ENCODE results near the gene LSM4.
A peak's percentile ranks its signal among the peaks of the same experiment; 100 is the strongest.

LSM4 gene

DNA sequence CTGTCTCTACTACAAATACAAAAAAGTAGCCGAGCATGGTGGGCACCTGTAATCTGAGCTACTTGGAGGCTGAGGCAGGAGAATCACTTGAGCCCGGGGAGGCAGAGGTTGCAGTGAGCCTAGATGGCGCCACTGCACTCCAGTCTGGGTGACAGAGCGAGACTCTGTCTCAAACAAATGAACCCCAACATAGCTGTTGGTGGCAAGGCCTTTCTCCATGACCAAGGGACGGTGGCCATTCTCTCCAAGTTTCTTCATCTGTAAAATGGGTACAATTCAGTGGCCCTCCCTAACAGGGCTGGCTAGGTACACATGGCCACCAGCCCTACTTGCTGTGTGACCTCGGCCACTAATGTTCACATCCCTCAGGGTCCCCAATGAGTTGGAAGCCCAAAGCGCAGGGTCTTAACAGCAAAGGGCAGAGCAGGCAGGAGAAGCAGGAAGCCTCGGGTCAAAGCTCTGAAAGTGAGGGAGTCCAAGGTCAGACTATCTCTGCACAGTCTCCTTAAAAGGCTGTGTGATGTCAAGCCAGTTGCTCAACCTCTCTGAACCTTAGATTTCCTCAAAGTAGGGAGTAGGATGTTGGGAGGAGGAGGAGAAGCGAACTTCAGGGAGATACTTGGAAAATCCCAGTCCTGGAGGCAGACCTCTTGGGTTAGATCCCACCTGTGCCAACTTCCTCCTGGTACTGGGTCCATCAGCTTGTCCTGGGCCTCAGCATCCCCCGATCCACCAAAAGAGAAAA lies 44.2 kb downstream of the LSM4 start:
- Histone ChIP-seq H3K27ac (ENCODE audit: low read length) (no peak overlapping the region), H3K4me1 (ENCODE audit: control insufficient read depth, insufficient read depth, low read length) (peaks cover 2% of the 10 kb centered on the region; the same call in 1 of the 2 replicates), H3K9me3 (ENCODE audit: control insufficient read depth, insufficient read depth, low read length) (no peaks in the 10 kb centered on the region), H3K36me3 (ENCODE audit: control insufficient read depth, insufficient read depth, low read length) (no peaks in the 10 kb centered on the region; the same call in 1 of the 2 replicates), H3K4me3 (ENCODE audit: low read length) (peak overlapping the region; percentile 35; the same call in 1 of the 2 replicates), H3K27me3 (ENCODE audit: control insufficient read depth, insufficient read depth, low read length) (no peaks in the 10 kb centered on the region)
- no CpG with 5 or more reads among the region's 10 CpGs for WGBS (ENCODE audit: insufficient coverage, insufficient read length)
- DNase-seq (ENCODE audit: low read depth, low spot score): no peak

DNA sequence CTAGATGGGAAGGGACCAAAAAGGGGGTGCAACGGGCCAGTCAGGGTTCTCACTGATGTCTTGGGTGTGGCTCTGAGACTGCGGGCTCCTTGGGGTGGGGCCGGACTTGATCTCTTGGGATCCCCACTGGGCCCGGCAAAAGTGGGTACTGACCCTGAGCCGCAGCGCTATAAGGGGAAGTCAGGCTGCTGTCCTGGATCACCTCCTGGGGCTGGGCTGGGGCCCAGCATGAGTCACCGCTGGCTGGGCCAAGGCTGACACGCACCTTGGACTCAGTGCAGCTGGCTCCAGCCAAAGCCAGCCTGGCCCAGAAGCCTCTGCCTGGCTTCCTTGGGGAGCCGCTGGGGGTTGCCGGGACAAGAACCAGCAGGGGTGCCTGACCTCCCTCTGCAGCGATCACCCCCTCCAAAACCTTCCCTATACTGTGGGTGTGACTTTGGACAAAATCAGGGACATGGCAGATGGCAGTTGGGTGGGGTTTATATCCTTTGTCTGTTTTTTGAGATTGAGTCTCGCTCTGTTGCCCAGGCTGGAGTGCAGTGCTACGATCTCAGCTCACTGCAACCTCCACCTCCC lies 48.0 kb downstream of the LSM4 start:
- no peak overlapping the region for H3K4me3 ChIP-seq (ENCODE audit: low read length)
- no peak overlapping the region for H3K27ac ChIP-seq (ENCODE audit: low read length)
- no peaks in the 10 kb centered on the region for H3K9me3 ChIP-seq (ENCODE audit: control insufficient read depth, insufficient read depth, low read length)
- no peaks in the 10 kb centered on the region for H3K4me1 ChIP-seq (ENCODE audit: control insufficient read depth, insufficient read depth, low read length)
- no CpG with 5 or more reads among the region's 13 CpGs for WGBS (ENCODE audit: insufficient coverage, insufficient read length)
- DNase-seq (ENCODE audit: low read depth, low spot score): no peak
- no peaks in the 10 kb centered on the region for H3K27me3 ChIP-seq (ENCODE audit: control insufficient read depth, insufficient read depth, low read length)
- H3K36me3 ChIP-seq (ENCODE audit: control insufficient read depth, insufficient read depth, low read length): no peaks in the 10 kb centered on the region; the same call in 1 of the 2 replicates

DNA sequence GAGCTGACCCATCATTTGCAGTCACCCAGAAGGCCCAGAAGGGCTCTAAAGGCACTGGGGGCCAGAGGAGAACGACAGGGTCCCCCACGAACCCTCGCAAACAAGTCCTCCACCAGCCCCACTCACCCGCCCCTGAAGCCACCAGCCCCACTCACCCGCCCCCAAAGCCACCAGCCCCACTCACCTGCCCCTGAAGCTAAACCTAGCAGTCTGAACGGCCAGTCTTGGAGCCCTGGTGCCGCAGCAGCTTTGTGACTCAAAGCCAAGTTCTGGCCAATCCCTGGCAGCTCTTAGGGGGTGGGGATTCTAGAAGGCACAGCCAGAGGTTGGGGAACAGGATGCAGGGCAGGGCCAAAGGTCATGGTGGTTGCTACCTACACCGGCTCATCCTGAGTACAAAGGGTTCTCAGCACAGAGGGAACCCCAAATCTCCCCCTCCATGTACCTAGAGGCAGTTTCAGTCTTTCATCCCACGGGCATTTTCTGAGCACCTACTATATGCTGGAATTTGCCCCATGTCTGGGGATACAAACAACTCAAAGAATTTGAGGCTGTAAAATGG lies 48.6 kb downstream of the LSM4 start, which contains the start of gene IQCN:
Gene IQCN (minus strand): TSS at position 234 of the 562 bp plus-strand sequence. CDS start 4,974 bp downstream, outside the sequence.
- Histone ChIP-seq H3K36me3 (ENCODE audit: control insufficient read depth, insufficient read depth, low read length) (no peaks in the 10 kb centered on the region; the same call in 1 of the 2 replicates), H3K4me1 (ENCODE audit: control insufficient read depth, insufficient read depth, low read length) (no peaks in the 10 kb centered on the region), H3K27ac (ENCODE audit: low read length) (no peak within 1 kb of the TSS), H3K4me3 (ENCODE audit: low read length) (no peak within 1 kb of the TSS), H3K9me3 (ENCODE audit: control insufficient read depth, insufficient read depth, low read length) (no peaks in the 10 kb centered on the region), H3K27me3 (ENCODE audit: control insufficient read depth, insufficient read depth, low read length) (no peaks in the 10 kb centered on the region)
- DNase-seq (ENCODE audit: low read depth, low spot score): no peak
- no CpG with 5 or more reads among the region's 9 CpGs for WGBS (ENCODE audit: insufficient coverage, insufficient read length)

DNA sequence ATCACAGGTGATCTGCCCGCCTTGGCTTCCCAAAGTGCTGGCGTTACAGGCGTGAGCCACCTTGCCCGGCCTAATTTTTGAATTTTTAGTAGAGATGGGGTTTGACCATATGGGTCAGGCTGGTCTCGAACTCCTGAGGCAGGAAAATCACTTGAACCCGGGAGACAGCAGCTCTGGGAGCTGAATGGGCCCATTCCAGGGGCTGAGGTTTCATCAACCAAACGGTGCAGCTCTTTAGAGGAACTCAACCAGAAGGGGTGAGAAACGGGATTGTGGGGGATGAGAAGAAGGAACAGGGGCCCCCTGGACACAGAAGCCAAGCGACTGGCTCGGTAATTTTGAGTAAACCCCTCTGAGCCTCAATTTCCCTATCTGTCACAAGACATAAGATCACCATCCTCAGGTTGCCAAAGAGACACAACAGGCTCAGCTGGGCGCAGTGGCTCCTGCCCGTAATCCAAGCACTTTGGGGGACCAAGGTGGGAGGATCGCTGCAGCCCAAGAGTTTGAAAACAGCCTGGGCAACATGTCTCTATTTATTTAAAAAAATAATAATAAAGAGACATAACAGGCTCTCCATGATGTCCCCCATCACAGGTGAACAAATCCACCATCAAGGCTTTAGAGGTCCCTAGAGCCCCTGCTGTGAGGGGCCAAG lies 49.2 kb downstream of the LSM4 start:
- Histone ChIP-seq H3K4me3 (ENCODE audit: low read length) (no peak overlapping the region), H3K27me3 (ENCODE audit: control insufficient read depth, insufficient read depth, low read length) (no peaks in the 10 kb centered on the region), H3K9me3 (ENCODE audit: control insufficient read depth, insufficient read depth, low read length) (no peaks in the 10 kb centered on the region), H3K36me3 (ENCODE audit: control insufficient read depth, insufficient read depth, low read length) (no peaks in the 10 kb centered on the region; the same call in 1 of the 2 replicates), H3K4me1 (ENCODE audit: control insufficient read depth, insufficient read depth, low read length) (no peaks in the 10 kb centered on the region), H3K27ac (ENCODE audit: low read length) (no peak overlapping the region)
- no CpG with 5 or more reads among the region's 13 CpGs for WGBS (ENCODE audit: insufficient coverage, insufficient read length)
- no peak for DNase-seq (ENCODE audit: low read depth, low spot score)

DNA sequence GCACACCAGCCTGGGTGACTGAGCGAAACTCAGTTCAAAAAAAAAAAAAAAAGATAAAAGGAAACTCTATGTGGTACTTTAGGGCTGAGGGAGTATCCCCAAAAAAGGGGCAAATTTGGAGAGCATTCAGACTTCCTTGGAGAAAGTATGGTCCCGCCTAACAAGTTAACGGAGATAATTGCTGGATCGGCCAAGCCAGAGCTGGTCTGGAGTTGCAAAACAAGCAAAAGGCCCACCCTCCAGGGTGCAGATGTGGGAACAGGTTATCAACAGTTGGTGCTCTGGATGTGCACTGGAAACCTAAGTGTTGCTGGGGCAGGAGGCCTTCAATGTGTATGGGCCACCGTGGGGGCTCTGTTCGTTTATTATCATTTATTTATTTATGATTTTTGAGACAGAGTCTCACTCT lies 51.4 kb downstream of the LSM4 start:
- Histone ChIP-seq H3K9me3 (ENCODE audit: control insufficient read depth, insufficient read depth, low read length) (no peaks in the 10 kb centered on the region), H3K4me1 (ENCODE audit: control insufficient read depth, insufficient read depth, low read length) (no peaks in the 10 kb centered on the region), H3K4me3 (ENCODE audit: low read length) (no peak overlapping the region), H3K36me3 (ENCODE audit: control insufficient read depth, insufficient read depth, low read length) (no peaks in the 10 kb centered on the region), H3K27me3 (ENCODE audit: control insufficient read depth, insufficient read depth, low read length) (no peaks in the 10 kb centered on the region), H3K27ac (ENCODE audit: low read length) (no peak overlapping the region)
- WGBS (ENCODE audit: insufficient coverage, insufficient read length): no CpG with 5 or more reads among the region's 6 CpGs
- no peak for DNase-seq (ENCODE audit: low read depth, low spot score)

DNA sequence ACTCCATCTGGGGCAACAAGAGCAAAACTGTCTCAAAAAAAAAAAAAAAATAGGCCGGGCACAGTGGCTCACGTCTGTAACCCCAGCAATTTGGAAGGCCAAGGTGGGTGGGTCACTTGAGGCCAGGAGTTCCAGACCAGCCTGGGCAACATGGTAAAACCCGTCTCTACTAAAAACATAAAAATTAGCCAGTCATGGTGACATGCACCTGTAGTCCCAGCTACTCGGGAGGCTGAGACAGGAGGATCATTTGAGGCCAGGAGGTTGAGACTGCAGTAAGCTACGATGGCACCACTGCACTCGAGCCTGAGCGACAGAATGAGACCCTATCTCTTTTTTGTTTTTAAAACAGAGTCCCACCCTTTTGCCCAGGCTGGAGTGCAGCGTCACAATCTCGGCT lies 52.5 kb downstream of the LSM4 start:
- no peaks in the 10 kb centered on the region for H3K4me1 ChIP-seq (ENCODE audit: control insufficient read depth, insufficient read depth, low read length)
- H3K4me3 ChIP-seq (ENCODE audit: low read length): no peak overlapping the region
- no peak for DNase-seq (ENCODE audit: low read depth, low spot score)
- WGBS (ENCODE audit: insufficient coverage, insufficient read length): no CpG with 5 or more reads among the region's 9 CpGs
- H3K27ac ChIP-seq (ENCODE audit: low read length): no peak overlapping the region
- H3K27me3 ChIP-seq (ENCODE audit: control insufficient read depth, insufficient read depth, low read length): no peaks in the 10 kb centered on the region
- H3K36me3 ChIP-seq (ENCODE audit: control insufficient read depth, insufficient read depth, low read length): no peaks in the 10 kb centered on the region
- no peaks in the 10 kb centered on the region for H3K9me3 ChIP-seq (ENCODE audit: control insufficient read depth, insufficient read depth, low read length)

DNA sequence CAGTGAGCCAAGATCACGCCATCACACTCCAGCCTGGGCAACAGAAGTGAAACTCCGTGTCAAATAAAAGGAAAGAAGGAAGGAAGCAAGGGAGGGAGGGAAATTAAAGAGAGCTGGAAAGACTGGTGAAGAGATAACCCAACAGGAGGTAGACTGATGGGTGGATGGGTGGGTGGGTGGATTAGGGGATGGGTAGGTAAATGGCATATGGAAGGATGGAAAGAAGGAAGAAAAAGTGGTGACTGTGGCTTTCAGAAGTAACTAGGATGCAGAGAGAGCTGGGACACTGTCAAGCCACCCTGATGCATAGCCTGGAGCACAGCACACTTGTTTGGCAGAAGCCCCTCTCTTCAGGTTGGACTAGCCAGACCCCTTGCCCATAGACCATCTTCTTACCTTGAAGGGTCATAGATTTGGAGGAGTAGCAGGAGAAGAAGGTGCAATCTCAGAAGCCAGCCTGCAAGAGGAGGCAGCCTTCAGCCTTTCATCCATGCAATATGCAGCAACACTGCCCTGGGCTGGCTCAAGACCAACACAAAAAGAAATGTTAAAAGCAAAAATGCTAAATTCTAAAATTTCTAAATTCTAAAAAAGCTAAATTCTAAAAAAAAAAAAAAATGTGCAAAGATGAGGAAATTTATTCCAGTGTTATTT lies 53.7 kb downstream of the LSM4 start:
- Histone ChIP-seq H3K4me1 (ENCODE audit: control insufficient read depth, insufficient read depth, low read length) (no peaks in the 10 kb centered on the region), H3K27ac (ENCODE audit: low read length) (no peak overlapping the region), H3K9me3 (ENCODE audit: control insufficient read depth, insufficient read depth, low read length) (no peaks in the 10 kb centered on the region), H3K27me3 (ENCODE audit: control insufficient read depth, insufficient read depth, low read length) (no peaks in the 10 kb centered on the region), H3K36me3 (ENCODE audit: control insufficient read depth, insufficient read depth, low read length) (no peaks in the 10 kb centered on the region; the same call in 1 of the 2 replicates), H3K4me3 (ENCODE audit: low read length) (no peak overlapping the region)
- no CpG with 5 or more reads among the region's 2 CpGs for WGBS (ENCODE audit: insufficient coverage, insufficient read length)
- DNase-seq (ENCODE audit: low read depth, low spot score): no peak

DNA sequence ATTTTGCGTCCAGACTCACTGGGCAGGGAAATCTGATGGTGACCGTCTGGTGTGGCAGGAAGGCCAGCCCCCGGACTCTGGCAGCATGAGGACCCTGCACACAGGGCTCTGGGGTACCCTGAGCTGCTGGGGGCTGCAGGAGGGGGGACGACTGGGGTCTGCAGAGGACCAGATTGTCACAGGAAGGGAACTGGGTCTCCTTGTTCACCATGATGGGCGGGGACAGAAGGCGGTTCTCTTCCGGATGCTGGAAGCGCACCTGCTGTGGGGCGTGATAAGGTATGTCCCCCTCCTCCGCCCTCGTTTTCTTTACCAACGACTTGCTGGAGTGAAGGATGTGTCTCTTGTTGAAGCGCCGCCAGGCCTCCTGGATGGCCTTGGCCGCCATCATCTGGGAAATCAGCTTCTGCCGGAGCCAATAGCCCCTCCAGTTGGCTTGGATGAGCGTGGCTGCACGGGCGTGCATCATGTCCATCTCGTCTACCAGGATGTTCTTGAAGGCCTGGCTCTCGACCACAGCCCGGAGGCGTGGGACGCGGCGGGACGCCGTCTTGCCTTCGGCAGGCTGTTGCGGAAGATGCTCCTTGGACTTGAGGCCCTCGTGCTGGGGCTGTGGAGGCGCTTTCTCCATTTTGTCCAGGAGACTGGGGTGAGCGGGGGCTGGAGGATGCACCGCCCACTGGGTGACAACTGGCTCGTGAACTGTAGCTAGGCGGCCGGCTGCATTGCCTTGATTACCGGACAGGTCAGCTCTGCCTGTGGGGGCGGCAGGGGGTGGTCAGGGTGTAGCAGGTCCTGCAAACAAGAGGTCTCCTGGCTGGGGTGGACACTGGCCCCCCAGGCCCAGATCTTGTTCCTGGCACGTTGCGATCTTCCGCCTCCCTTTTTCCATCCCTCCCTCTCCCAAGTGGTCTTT lies 55.8 kb downstream of the LSM4 start:
- WGBS (ENCODE audit: insufficient coverage, insufficient read length): no CpG with 5 or more reads among the region's 42 CpGs

DNA sequence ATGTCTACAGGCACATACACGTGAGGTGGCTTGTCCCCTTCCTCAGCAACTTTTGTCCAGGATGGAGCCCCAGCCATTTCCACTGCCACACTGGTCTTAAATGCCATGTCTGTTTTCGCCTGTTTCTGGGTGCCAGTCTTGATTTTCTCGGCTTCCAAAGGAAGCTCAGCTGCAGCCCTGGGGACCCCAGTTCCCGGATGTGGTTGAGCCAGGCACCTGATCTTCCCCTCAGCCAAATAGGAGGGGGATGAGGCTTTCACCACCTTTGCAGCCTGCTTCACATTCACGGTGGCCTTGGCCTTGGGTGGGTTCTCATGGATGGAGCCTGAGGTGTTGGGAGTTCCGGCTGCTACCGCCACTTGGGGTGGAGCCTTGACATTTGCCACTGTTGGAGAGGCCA lies 57.3 kb downstream of the LSM4 start:
- no peaks in the 10 kb centered on the region; the same call in 1 of the 2 replicates for H3K4me1 ChIP-seq (ENCODE audit: control insufficient read depth, insufficient read depth, low read length)
- no peak for DNase-seq (ENCODE audit: low read depth, low spot score)
- WGBS (ENCODE audit: insufficient coverage, insufficient read length): no CpG with 5 or more reads among the region's 7 CpGs
- no peaks in the 10 kb centered on the region; the same call in 1 of the 2 replicates for H3K36me3 ChIP-seq (ENCODE audit: control insufficient read depth, insufficient read depth, low read length)
- H3K27me3 ChIP-seq (ENCODE audit: control insufficient read depth, insufficient read depth, low read length): no peaks in the 10 kb centered on the region
- no peak overlapping the region for H3K4me3 ChIP-seq (ENCODE audit: low read length)
- H3K9me3 ChIP-seq (ENCODE audit: control insufficient read depth, insufficient read depth, low read length): no peaks in the 10 kb centered on the region
- H3K27ac ChIP-seq (ENCODE audit: low read length): no peak overlapping the region

More for the DNA sequence above, 55.8 kb downstream of the LSM4 start:
- Histone ChIP-seq H3K27me3 (ENCODE audit: control insufficient read depth, insufficient read depth, low read length) (no peaks in the 10 kb centered on the region), H3K4me1 (ENCODE audit: control insufficient read depth, insufficient read depth, low read length) (no peaks in the 10 kb centered on the region), H3K4me3 (ENCODE audit: low read length) (no peak overlapping the region), H3K9me3 (ENCODE audit: control insufficient read depth, insufficient read depth, low read length) (no peaks in the 10 kb centered on the region), H3K27ac (ENCODE audit: low read length) (no peak overlapping the region), H3K36me3 (ENCODE audit: control insufficient read depth, insufficient read depth, low read length) (no peaks in the 10 kb centered on the region; the same call in 1 of the 2 replicates)
- DNase-seq (ENCODE audit: low read depth, low spot score): no peak

Data from iPS DF 6.9 (cell line).